ENCODE measurements around the gene NOL7.

- TF ChIP-seq, protein P1, sequence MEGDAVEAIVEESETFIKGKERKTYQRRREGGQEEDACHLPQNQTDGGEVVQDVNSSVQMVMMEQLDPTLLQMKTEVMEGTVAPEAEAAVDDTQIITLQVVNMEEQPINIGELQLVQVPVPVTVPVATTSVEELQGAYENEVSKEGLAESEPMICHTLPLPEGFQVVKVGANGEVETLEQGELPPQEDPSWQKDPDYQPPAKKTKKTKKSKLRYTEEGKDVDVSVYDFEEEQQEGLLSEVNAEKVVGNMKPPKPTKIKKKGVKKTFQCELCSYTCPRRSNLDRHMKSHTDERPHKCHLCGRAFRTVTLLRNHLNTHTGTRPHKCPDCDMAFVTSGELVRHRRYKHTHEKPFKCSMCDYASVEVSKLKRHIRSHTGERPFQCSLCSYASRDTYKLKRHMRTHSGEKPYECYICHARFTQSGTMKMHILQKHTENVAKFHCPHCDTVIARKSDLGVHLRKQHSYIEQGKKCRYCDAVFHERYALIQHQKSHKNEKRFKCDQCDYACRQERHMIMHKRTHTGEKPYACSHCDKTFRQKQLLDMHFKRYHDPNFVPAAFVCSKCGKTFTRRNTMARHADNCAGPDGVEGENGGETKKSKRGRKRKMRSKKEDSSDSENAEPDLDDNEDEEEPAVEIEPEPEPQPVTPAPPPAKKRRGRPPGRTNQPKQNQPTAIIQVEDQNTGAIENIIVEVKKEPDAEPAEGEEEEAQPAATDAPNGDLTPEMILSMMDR (IDR thresholded peaks at IDR 0.05 in 4 of 5, conservative IDR thresholded peaks at IDR 0.05 in 1 of 5) = no peak
- no peak for TF ChIP-seq POLR2A (IDR thresholded peaks at IDR 0.05)
Observed at GRCh38 chr6:13593720-13594119, 21.4 kb upstream of the NOL7 start.

All from gastrocnemius medialis (tissue), 4 donors.